ENCODE data around the gene GOLGA1. TPM values are rescaled to one million over a fixed set of nuclear protein-coding genes. Genes with fewer than 3 reads are reported as not detected.

The GOLGA1 gene
- total RNA-seq, 1 donor from 2014 or later, result 10.2 TPM

GRCh38 chr9:124980431-124980830 is 39.5 kb upstream of the GOLGA1 start:
- no peaks in the 10 kb centered on the region for H3K4me1 Mint-ChIP-seq (ENCODE audit: low read depth, unreplicated experiment)
- Histone ChIP-seq H3K4me3 (ENCODE audit: insufficient read depth, low read depth, low read length) (no peak overlapping the region), H4K20me1 (ENCODE audit: insufficient read depth, low read length) (no peaks in the 10 kb centered on the region), H3K9ac (ENCODE audit: low read length) (no peak overlapping the region), H2AFZ (ENCODE audit: low read depth, low read length) (no peak overlapping the region), H3K9me3 (ENCODE audit: insufficient read depth, low read depth, low read length) (no peaks in the 10 kb centered on the region), H3K27me3 (ENCODE audit: insufficient read depth, low read length) (no peaks in the 10 kb centered on the region), H3K4me2 (ENCODE audit: low read length) (no peak overlapping the region), H3K79me2 (ENCODE audit: insufficient read depth, low read length) (no peaks in the 10 kb centered on the region), H3K27ac (ENCODE audit: low read depth, low read length) (no peak overlapping the region), H3K36me3 (ENCODE audit: insufficient read depth, low read length) (no peaks in the 10 kb centered on the region), H3K4me1 (ENCODE audit: insufficient read depth, low read length) (no peaks in the 10 kb centered on the region)
- TF ChIP-seq EZH2 (IDR thresholded peaks at IDR 0.05; ENCODE audit: insufficient read depth, low read length), result no peak
- no peak for TF ChIP-seq CTCF (IDR thresholded peaks at IDR 0.05; ENCODE audit: insufficient read depth, low read depth, low read length)
- H3K9me3 Mint-ChIP-seq (ENCODE audit: unreplicated experiment), result no peaks in the 10 kb centered on the region
- peaks cover 6% of the 10 kb centered on the region for H3K36me3 Mint-ChIP-seq (ENCODE audit: low read depth, unreplicated experiment)
- no peak overlapping the region for H3K4me3 Mint-ChIP-seq (ENCODE audit: unreplicated experiment)
- H3K27ac Mint-ChIP-seq (ENCODE audit: unreplicated experiment), result no peak overlapping the region
- no peak for FAIRE-seq
- DNase-seq (ENCODE audit: low read depth), result no peak
- no peaks in the 10 kb centered on the region for H3K27me3 Mint-ChIP-seq (ENCODE audit: low read depth, unreplicated experiment)

- FAIRE-seq (no peak), DNase-seq (ENCODE audit: low read depth) (peak; percentile 23)
- Mint-ChIP-seq H3K4me3 (ENCODE audit: unreplicated experiment) (no peak overlapping the region), H3K27me3 (ENCODE audit: low read depth, unreplicated experiment) (no peaks in the 10 kb centered on the region), H3K27ac (ENCODE audit: unreplicated experiment) (peak overlapping the region; percentile 72), H3K9me3 (ENCODE audit: unreplicated experiment) (no peaks in the 10 kb centered on the region), H3K36me3 (ENCODE audit: low read depth, unreplicated experiment) (peaks cover 2% of the 10 kb centered on the region), H3K4me1 (ENCODE audit: low read depth, unreplicated experiment) (peaks cover 5% of the 10 kb centered on the region)
- no peaks in the 10 kb centered on the region for H3K36me3 ChIP-seq (ENCODE audit: insufficient read depth, low read length)
- no peak overlapping the region for H3K4me3 ChIP-seq (ENCODE audit: insufficient read depth, low read depth, low read length)
- no peaks in the 10 kb centered on the region for H3K9me3 ChIP-seq (ENCODE audit: insufficient read depth, low read depth, low read length)
- H3K9ac ChIP-seq (ENCODE audit: low read length), result no peak overlapping the region
- no peaks in the 10 kb centered on the region for H3K27me3 ChIP-seq (ENCODE audit: insufficient read depth, low read length)
- no peaks in the 10 kb centered on the region for H4K20me1 ChIP-seq (ENCODE audit: insufficient read depth, low read length)
- no peak overlapping the region for H3K27ac ChIP-seq (ENCODE audit: low read depth, low read length)
- H2AFZ ChIP-seq (ENCODE audit: low read depth, low read length), result no peak overlapping the region
- no peaks in the 10 kb centered on the region for H3K4me1 ChIP-seq (ENCODE audit: insufficient read depth, low read length)
- no peak overlapping the region for H3K4me2 ChIP-seq (ENCODE audit: low read length)
- no peaks in the 10 kb centered on the region for H3K79me2 ChIP-seq (ENCODE audit: insufficient read depth, low read length)
- TF ChIP-seq EZH2 (IDR thresholded peaks at IDR 0.05; ENCODE audit: insufficient read depth, low read length) (no peak), CTCF (IDR thresholded peaks at IDR 0.05; ENCODE audit: insufficient read depth, low read depth, low read length) (no peak)
Measured at GRCh38 chr9:124975131-124975530, 34.2 kb upstream of the GOLGA1 start.

GRCh38 chr9:124973807-124974206 is 32.9 kb upstream of the GOLGA1 start:
- H2AFZ ChIP-seq (ENCODE audit: low read depth, low read length), result no peak overlapping the region
- no peaks in the 10 kb centered on the region for H4K20me1 ChIP-seq (ENCODE audit: insufficient read depth, low read length)
- H3K36me3 ChIP-seq (ENCODE audit: insufficient read depth, low read length), result no peaks in the 10 kb centered on the region
- H3K9me3 ChIP-seq (ENCODE audit: insufficient read depth, low read depth, low read length), result no peaks in the 10 kb centered on the region
- H3K4me3 ChIP-seq (ENCODE audit: insufficient read depth, low read depth, low read length), result no peak overlapping the region
- no peaks in the 10 kb centered on the region for H3K27me3 Mint-ChIP-seq (ENCODE audit: low read depth, unreplicated experiment)
- no peaks in the 10 kb centered on the region for H3K27me3 ChIP-seq (ENCODE audit: insufficient read depth, low read length)
- DNase-seq (ENCODE audit: low read depth) (no peak), FAIRE-seq (no peak)
- TF ChIP-seq EZH2 (IDR thresholded peaks at IDR 0.05; ENCODE audit: insufficient read depth, low read length), result no peak
- no peak for TF ChIP-seq CTCF (IDR thresholded peaks at IDR 0.05; ENCODE audit: insufficient read depth, low read depth, low read length)
- peaks cover 2% of the 10 kb centered on the region for H3K36me3 Mint-ChIP-seq (ENCODE audit: low read depth, unreplicated experiment)
- no peak overlapping the region for H3K9ac ChIP-seq (ENCODE audit: low read length)
- no peak overlapping the region for H3K27ac Mint-ChIP-seq (ENCODE audit: unreplicated experiment)
- H3K79me2 ChIP-seq (ENCODE audit: insufficient read depth, low read length), result no peaks in the 10 kb centered on the region
- no peak overlapping the region for H3K4me2 ChIP-seq (ENCODE audit: low read length)
- no peak overlapping the region for H3K27ac ChIP-seq (ENCODE audit: low read depth, low read length)
- no peaks in the 10 kb centered on the region for H3K4me1 ChIP-seq (ENCODE audit: insufficient read depth, low read length)
- no peak overlapping the region for H3K4me3 Mint-ChIP-seq (ENCODE audit: unreplicated experiment)
- peaks cover 5% of the 10 kb centered on the region for H3K4me1 Mint-ChIP-seq (ENCODE audit: low read depth, unreplicated experiment)
- H3K9me3 Mint-ChIP-seq (ENCODE audit: unreplicated experiment), result no peaks in the 10 kb centered on the region
